Skeletal muscle tissue (tissue), 4 donors: Measurements from ENCODE around the gene RHOD. TPM values are rescaled to one million over a fixed set of nuclear protein-coding genes. Genes with fewer than 3 reads are reported as not detected.

Source experiments
- H3K27ac ChIP-seq: one replicate; pipeline ENCODE4 v1.7.0; 2013; ENCODE audit warnings: mild to moderate bottlenecking, low read depth, low read length, inconsistent platforms
- H3K27me3 ChIP-seq, 3 donors: one replicate each; pipeline ENCODE4 v1.7.0; 2013; ENCODE audit warnings: low read length in 3 of 3; ENCODE audit not compliant: control insufficient read depth in 3 of 3, insufficient read depth in 3 of 3
- H3K36me3 ChIP-seq, 3 donors: one replicate each; pipeline ENCODE4 v1.7.0; 2013; ENCODE audit warnings: low read length in 3 of 3; ENCODE audit not compliant: control insufficient read depth in 3 of 3, insufficient read depth in 3 of 3
- H3K4me1 ChIP-seq, 3 donors: one replicate each; pipeline ENCODE4 v1.7.0; 2013; ENCODE audit warnings: low read length in 3 of 3, mild to moderate bottlenecking in 3 of 3; ENCODE audit not compliant: control insufficient read depth in 3 of 3, insufficient read depth in 3 of 3
- H3K4me3 ChIP-seq, 3 donors: one replicate each; pipeline ENCODE4 v1.7.0; 2013; ENCODE audit warnings: low read length in 3 of 3
- H3K9ac ChIP-seq, 3 donors: one replicate each; pipeline ENCODE4 v1.7.0; 2013; ENCODE audit warnings: low read length in 3 of 3, mild to moderate bottlenecking in 3 of 3, moderate library complexity in 2 of 3, low read depth in 1 of 3
- H3K9me3 ChIP-seq, 3 donors: one replicate each; pipeline ENCODE4 v1.7.0; 2013; ENCODE audit warnings: low read length in 3 of 3; ENCODE audit not compliant: control insufficient read depth in 3 of 3
- total RNA-seq: library from RNA; depleted of rRNA; stranded (reverse); fragments of >200 nt; gene quantifications from one replicate; pipeline ENCODE4 v1.2.3, GENCODE V29; 2014
- donor health status: Osteomylitis.

Gene RHOD
- total RNA-seq, 1 donor from 2014 or later: 7.8 TPM

- Histone ChIP-seq H3K9ac (peak within 1 kb of the TSS in 1 of 3 donors; percentile 69), H3K9me3 (no peaks in the 10 kb centered on the region), H3K4me3 (peak within 1 kb of the TSS; percentile 48 to 70 (median 68)), H3K36me3 (no peaks in the 10 kb centered on the region), H3K27me3 (peaks cover 23 to 26% (median 24%) of the 10 kb centered on the region in 3 donors), H3K27ac (no peak within 1 kb of the TSS), H3K4me1 (peaks cover 0 to 12% (median 11%) of the 10 kb centered on the region in 3 donors)
Measured at GRCh38 chr11:67022961-67023956, 33.4 kb upstream of the RHOD start, which contains the start of gene SYT12. Gene SYT12, plus strand, starts transcription at chr11:67023134. Its CDS starts 7,011 bp downstream, at chr11:67030145.

- Histone ChIP-seq H3K36me3 (no peaks in the 10 kb centered on the region), H3K9ac (peak overlapping the region in 1 of 3 donors; percentile 69), H3K9me3 (no peaks in the 10 kb centered on the region), H3K27me3 (peaks cover 23 to 26% (median 24%) of the 10 kb centered on the region in 3 donors), H3K27ac (no peak overlapping the region), H3K4me3 (peak overlapping the region; percentile 38 to 70 (median 68)), H3K4me1 (peaks cover 0 to 12% (median 11%) of the 10 kb centered on the region in 3 donors)
Measured at GRCh38 chr11:67023957-67024353, 32.7 kb upstream of the RHOD start.

DNA sequence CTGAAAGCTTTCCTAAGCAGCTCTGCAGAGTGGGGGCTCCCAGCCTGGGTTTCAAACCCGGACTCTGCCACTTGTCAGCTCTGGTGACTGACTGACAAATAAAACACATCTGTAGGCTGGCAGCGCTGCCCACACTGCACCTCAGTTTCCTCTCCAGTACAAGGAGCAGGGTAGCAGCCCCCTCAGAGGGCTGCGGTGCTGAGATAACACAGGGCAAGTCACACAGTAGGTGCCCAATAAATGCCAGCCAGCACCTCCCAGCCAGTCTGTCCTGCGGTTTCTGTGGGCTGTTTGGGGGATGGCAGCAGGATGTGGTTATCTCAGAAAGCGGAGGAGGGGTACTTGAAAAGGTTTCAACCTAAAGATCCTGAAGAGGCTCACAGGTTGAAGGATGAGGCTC, 32.2 kb upstream of the RHOD start:
- Histone ChIP-seq H3K9ac (no peak overlapping the region), H3K36me3 (no peaks in the 10 kb centered on the region), H3K4me1 (peaks cover 0 to 12% (median 11%) of the 10 kb centered on the region in 3 donors), H3K4me3 (no peak overlapping the region), H3K9me3 (no peaks in the 10 kb centered on the region), H3K27me3 (peaks cover 23 to 26% (median 24%) of the 10 kb centered on the region in 3 donors), H3K27ac (no peak overlapping the region)

DNA sequence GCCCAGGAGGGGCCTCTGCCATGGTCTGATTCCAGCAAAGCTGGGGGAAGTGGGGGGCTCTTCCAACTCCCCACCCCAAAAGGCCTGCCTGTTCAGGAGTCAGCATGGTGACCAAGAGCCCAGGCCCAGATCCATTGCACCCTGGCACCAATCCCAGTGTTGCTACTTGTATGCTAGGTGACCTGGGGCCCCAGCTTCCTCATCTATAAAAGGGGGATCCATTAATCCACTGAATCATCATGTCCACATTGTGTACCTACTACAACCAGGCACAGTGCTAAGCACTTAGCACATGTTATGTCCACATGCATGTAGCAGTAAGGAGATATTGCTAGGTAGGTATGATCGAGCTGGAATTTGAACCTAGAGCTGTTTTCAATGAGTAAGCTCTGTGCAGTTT, 31.7 kb upstream of the RHOD start:
- no peaks in the 10 kb centered on the region for H3K9me3 ChIP-seq
- H3K4me3 ChIP-seq: no peak overlapping the region
- H3K4me1 ChIP-seq: peaks cover 0 to 12% (median 11%) of the 10 kb centered on the region in 3 donors
- no peaks in the 10 kb centered on the region for H3K36me3 ChIP-seq
- peaks cover 23 to 26% (median 24%) of the 10 kb centered on the region in 3 donors for H3K27me3 ChIP-seq
- H3K27ac ChIP-seq: no peak overlapping the region
- no peak overlapping the region for H3K9ac ChIP-seq

GRCh38 chr11:67025750-67026149, 30.9 kb upstream of the RHOD start:
- H3K9ac ChIP-seq: no peak overlapping the region
- H3K27me3 ChIP-seq: peaks cover 23 to 29% (median 24%) of the 10 kb centered on the region in 3 donors
- no peaks in the 10 kb centered on the region for H3K36me3 ChIP-seq
- no peaks in the 10 kb centered on the region for H3K9me3 ChIP-seq
- H3K27ac ChIP-seq: no peak overlapping the region
- H3K4me1 ChIP-seq: peaks cover 0 to 12% (median 11%) of the 10 kb centered on the region in 3 donors
- H3K4me3 ChIP-seq: no peak overlapping the region

DNA sequence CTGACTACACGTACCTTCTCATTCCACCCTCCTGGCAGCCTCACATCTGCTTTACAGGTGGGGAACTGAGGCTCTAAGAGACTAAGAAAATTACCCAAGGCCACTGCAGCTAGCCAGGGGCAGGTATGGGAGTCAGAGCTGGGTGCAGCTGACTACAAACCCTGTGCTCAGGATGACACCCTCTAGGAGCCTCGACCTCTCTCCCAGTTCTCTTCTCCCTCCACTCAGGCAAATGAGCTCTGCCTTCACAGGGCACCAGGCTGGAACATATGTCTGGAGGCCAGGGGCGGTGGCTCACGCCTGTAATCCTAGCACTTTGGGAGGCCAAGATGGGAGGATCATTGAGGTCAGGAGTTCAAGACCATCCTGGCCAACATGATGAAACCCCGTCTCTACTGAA, 29.7 kb upstream of the RHOD start:
- Histone ChIP-seq H3K9me3 (no peaks in the 10 kb centered on the region), H3K27ac (no peak overlapping the region), H3K4me1 (peaks cover 0 to 12% (median 11%) of the 10 kb centered on the region in 3 donors), H3K4me3 (no peak overlapping the region), H3K9ac (no peak overlapping the region), H3K27me3 (peaks cover 23 to 29% (median 24%) of the 10 kb centered on the region in 3 donors), H3K36me3 (no peaks in the 10 kb centered on the region)

DNA sequence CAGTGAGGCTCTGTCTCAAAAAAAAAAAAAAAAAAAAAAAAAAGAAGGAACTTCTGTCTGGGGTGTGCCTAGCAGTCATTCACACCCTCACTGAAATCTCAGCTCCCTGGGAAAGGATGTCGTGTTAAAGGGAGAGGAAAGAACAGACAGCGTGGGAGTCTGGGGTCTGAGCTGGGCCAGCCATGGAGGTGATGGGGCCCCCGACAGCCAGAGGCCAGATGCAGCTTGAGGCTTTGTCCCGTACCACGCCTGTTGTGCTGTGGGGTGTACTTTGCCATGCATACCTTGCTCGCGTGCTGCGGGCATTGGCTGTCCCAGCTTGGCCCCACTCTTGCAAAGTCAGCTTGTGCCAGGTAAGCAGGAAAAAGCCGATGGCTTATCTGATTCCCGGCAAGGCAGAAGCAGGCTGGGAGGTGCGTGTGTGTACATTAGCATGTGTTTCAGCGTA, 29.1 kb upstream of the RHOD start:
- Histone ChIP-seq H3K4me1 (peaks cover 0 to 8% (median 6%) of the 10 kb centered on the region in 3 donors), H3K27me3 (peaks cover 17 to 28% (median 19%) of the 10 kb centered on the region in 3 donors), H3K36me3 (no peaks in the 10 kb centered on the region), H3K27ac (no peak overlapping the region), H3K9me3 (no peaks in the 10 kb centered on the region), H3K4me3 (no peak overlapping the region), H3K9ac (no peak overlapping the region)

GRCh38 chr11:67027943-67028542, 28.6 kb upstream of the RHOD start:
- no peak overlapping the region for H3K9ac ChIP-seq
- H3K27me3 ChIP-seq: peaks cover 13 to 24% (median 14%) of the 10 kb centered on the region in 3 donors
- no peaks in the 10 kb centered on the region for H3K9me3 ChIP-seq
- H3K4me3 ChIP-seq: no peak overlapping the region
- H3K4me1 ChIP-seq: peaks cover 0 to 5% (median 4%) of the 10 kb centered on the region in 3 donors
- H3K36me3 ChIP-seq: no peaks in the 10 kb centered on the region
- no peak overlapping the region for H3K27ac ChIP-seq

- peaks cover 6 to 20% (median 8%) of the 10 kb centered on the region in 3 donors for H3K27me3 ChIP-seq
- H3K4me3 ChIP-seq: no peak overlapping the region
- H3K9ac ChIP-seq: no peak overlapping the region
- peaks cover 0 to 7% (median 0%) of the 10 kb centered on the region in 3 donors for H3K4me1 ChIP-seq
- H3K9me3 ChIP-seq: no peaks in the 10 kb centered on the region
- H3K27ac ChIP-seq: no peak overlapping the region
- no peaks in the 10 kb centered on the region for H3K36me3 ChIP-seq
Measured at GRCh38 chr11:67029146-67029545, 27.5 kb upstream of the RHOD start.
